Activated CD8-positive, alpha-beta memory T cell treated with anti-CD3 and anti-CD28 coated beads for 1 hour (primary cell): ENCODE data around the gene PAPOLB.

Source experiments
- DNase-seq, 2 donors: peaks; one replicate each; pipeline ENCODE4 v3.0.0-alpha.2; 2020; ENCODE audit warnings: low read depth in 1 of 2; ENCODE audit errors: extremely low read depth in 1 of 2

PAPOLB gene

GRCh38 chr7:4842319-4843064 lies 19.3 kb downstream of the PAPOLB start:
- no peak for DNase-seq

GRCh38 chr7:4841836-4842235 lies 20.0 kb downstream of the PAPOLB start:
- DNase-seq, result no peak

GRCh38 chr7:4841007-4841784 lies 20.6 kb downstream of the PAPOLB start:
- no peak for DNase-seq

- no peak for DNase-seq
These were observed 21.7 kb downstream of the PAPOLB start for GRCh38 chr7:4840079-4840501.

GRCh38 chr7:4838626-4839334 lies 23.1 kb downstream of the PAPOLB start:
- DNase-seq, result no peak

GRCh38 chr7:4837803-4838625 lies 23.8 kb downstream of the PAPOLB start:
- DNase-seq, result no peak

- no peak for DNase-seq
These were observed 24.6 kb downstream of the PAPOLB start for GRCh38 chr7:4837041-4837802.

- DNase-seq, result no peak
These were observed 25.6 kb downstream of the PAPOLB start for GRCh38 chr7:4836206-4836661.

GRCh38 chr7:4835398-4836205 lies 26.2 kb downstream of the PAPOLB start:
- no peak for DNase-seq

- no peak for DNase-seq
These were observed 27.0 kb downstream of the PAPOLB start for GRCh38 chr7:4834601-4835397.

GRCh38 chr7:4833691-4834600 lies 27.9 kb downstream of the PAPOLB start:
- DNase-seq, result no peak

- no peak for DNase-seq
These were observed 28.7 kb downstream of the PAPOLB start for GRCh38 chr7:4833176-4833575.

- no peak for DNase-seq
These were observed 29.1 kb downstream of the PAPOLB start for GRCh38 chr7:4832711-4833110.

GRCh38 chr7:4831723-4832495 lies 29.9 kb downstream of the PAPOLB start:
- DNase-seq, result no peak

GRCh38 chr7:4830176-4830575 lies 31.7 kb downstream of the PAPOLB start:
- DNase-seq, result peak in 1 of 2 donors; percentile 22

GRCh38 chr7:4828720-4829383 lies 33.0 kb downstream of the PAPOLB start:
- DNase-seq, result no peak
